Sigmoid colon (tissue), 7 donors: ENCODE measurements around the gene CDKAL1. TPM values are rescaled to one million over a fixed set of nuclear protein-coding genes. Genes with fewer than 3 reads are reported as not detected.
"Not testable (repeated sequence)": the region's sequence is repeated elsewhere in the genome, so short reads cannot be mapped to it uniquely, and the experiment has no call there.

Source experiments
- DNase-seq: peaks from one replicate; pipeline ENCODE4 v3.0.0-alpha.2; 2019
- H3K27ac ChIP-seq, 4 donors: fragments of 200-600 bp; sonication (generic); one replicate each; pipeline ENCODE4 v1.5.1; 2016 to 2019; ENCODE audit warnings: mild to moderate bottlenecking in 1 of 4
- H3K27me3 ChIP-seq, 3 donors: fragments of 200-600 bp; sonication (generic); one replicate each; pipeline ENCODE4 v1.5.1; 2019; ENCODE audit warnings: mild to moderate bottlenecking in 1 of 3
- H3K36me3 ChIP-seq, 4 donors: fragments of 200-600 bp; sonication (generic); one replicate each; pipeline ENCODE4 v1.5.1; 2016 to 2019
- H3K4me1 ChIP-seq, 4 donors: fragments of 200-600 bp; sonication (generic); one replicate each; pipeline ENCODE4 v1.5.1; 2017 to 2019
- H3K4me3 ChIP-seq, 4 donors: fragments of 200-600 bp; sonication (generic); one replicate each; pipeline ENCODE4 v1.5.1; 2017 to 2019; ENCODE audit warnings: mild to moderate bottlenecking in 2 of 4, moderate library complexity in 1 of 4
- H3K9me3 ChIP-seq, 4 donors: fragments of 200-600 bp in 3 of 4; sonication (generic) in 3 of 4; one replicate each; pipeline versions ENCODE4 v1.5.1 to v1.6.1; 2013 to 2019
- CTCF ChIP-seq, 4 experiments: fragments of 450-650 bp in 3 of 4; fragments of 200-600 bp in 1 of 4; IDR thresholded peaks; one replicate each; pipeline ENCODE4 v1.5.1; 2016 to 2019; ENCODE audit warnings: antibody characterized with exemption in 4 of 4, mild to moderate bottlenecking in 3 of 4, moderate library complexity in 2 of 4
- EP300 ChIP-seq, 4 donors: sonication (generic); formaldehyde crosslinking; IDR thresholded peaks; one replicate each; pipeline ENCODE4 v1.6.1; 2017; ENCODE audit warnings: antibody characterized with exemption in 4 of 4
- POLR2A ChIP-seq, 2 donors: fragments of 450-650 bp; IDR thresholded peaks; one replicate each; pipeline ENCODE4 v1.6.1; 2016; ENCODE audit warnings: antibody characterized with exemption in 2 of 2, mild to moderate bottlenecking in 2 of 2, moderate library complexity in 2 of 2
- POLR2AphosphoS5 ChIP-seq, 4 donors: sonication (generic); formaldehyde crosslinking; IDR thresholded peaks; one replicate each; pipeline ENCODE4 v1.6.1; 2017; ENCODE audit warnings: antibody characterized with exemption in 4 of 4
- WGBS, 2 donors: extraction: QIAGEN DNeasy Blood & Tissue Kit; methylation state at CpG; one replicate each; pipeline ENCODE4 v1.1.7; 2013; 5-methylcytosine and 5-hydroxymethylcytosine counted together
- intact Hi-C: fragments of 100-400 bp; cut with DNase I; formaldehyde crosslinking; loops from one replicate; pipeline ENCODE4 v1.15.1; 2023
- polyA plus RNA-seq, 3 donors: library from polyadenylated mRNA; stranded (reverse); fragments of 200-250 nt; gene quantifications; one replicate each; pipeline ENCODE4 v1.2.3, GENCODE V29; 2013
- total RNA-seq, 4 donors: library from RNA; depleted of rRNA; stranded (reverse); fragments of >200 nt; gene quantifications; one replicate each; pipeline ENCODE4 v1.1.0, GENCODE V29; 2016
- donor health status: healthy with polysubstance abuse.
- donor health status: Bipolar disorder and iron deficiency.
- donor health status: healthy.

CDKAL1 gene
- total and polyA plus RNA-seq, 7 donors: 2.8 to 14.7 (median 11.4) TPM

- Histone ChIP-seq H3K36me3 (no peaks in the 10 kb centered on the region), H3K4me3 (no peak overlapping the region), H3K27ac (no peak overlapping the region), H3K4me1 (no peaks in the 10 kb centered on the region), H3K27me3 (no peaks in the 10 kb centered on the region), H3K9me3 (peaks cover 0 to 9% (median 1%) of the 10 kb centered on the region in 4 donors)
- WGBS, 2 donors: 86 to 93% methylated on average over 5 of the region's 5 CpGs
- intact Hi-C loops: no loop called here
- no peak for DNase-seq
- no peak for TF ChIP-seq POLR2AphosphoS5 (IDR thresholded peaks at IDR 0.05)
- TF ChIP-seq EP300 (IDR thresholded peaks at IDR 0.05): no peak
- no peak for TF ChIP-seq CTCF (IDR thresholded peaks at IDR 0.05)
- no peak for TF ChIP-seq POLR2A (IDR thresholded peaks at IDR 0.05)
Observed at GRCh38 chr6:21241231-21242130, 707.2 kb downstream of the CDKAL1 start.

- H3K4me1 ChIP-seq: no peaks in the 10 kb centered on the region
- TF ChIP-seq EP300 (IDR thresholded peaks at IDR 0.05) (no peak), POLR2AphosphoS5 (IDR thresholded peaks at IDR 0.05) (no peak), POLR2A (IDR thresholded peaks at IDR 0.05) (no peak), CTCF (IDR thresholded peaks at IDR 0.05) (no peak)
- H3K9me3 ChIP-seq: no peaks in the 10 kb centered on the region
- intact Hi-C loops: no loop called here
- no peak overlapping the region for H3K27ac ChIP-seq
- no peak for DNase-seq
- H3K27me3 ChIP-seq: no peaks in the 10 kb centered on the region
- WGBS, 2 donors: 22 to 64% methylated on average over 3 of the region's 3 CpGs
- no peak overlapping the region for H3K4me3 ChIP-seq
- no peaks in the 10 kb centered on the region for H3K36me3 ChIP-seq
Observed at GRCh38 chr6:21244897-21245470, 710.7 kb downstream of the CDKAL1 start.

DNA sequence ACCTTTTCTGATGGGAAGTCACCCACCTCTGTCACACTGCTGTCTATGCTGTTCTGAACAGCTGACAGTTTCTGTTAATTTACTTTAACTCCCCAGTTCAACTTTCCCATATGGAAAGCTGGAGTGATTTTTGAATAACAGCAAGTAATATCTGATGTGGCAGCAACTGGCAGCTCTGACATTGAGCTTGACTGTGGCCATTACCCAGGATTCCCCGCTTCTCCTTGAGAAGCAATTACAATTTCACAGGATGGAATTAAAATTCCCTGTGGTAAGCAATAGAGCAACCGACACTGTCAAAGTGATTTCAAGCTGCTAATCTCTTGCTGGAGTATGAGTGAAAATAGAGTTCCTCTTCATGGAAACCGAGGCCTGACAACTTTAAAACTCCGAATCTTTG, 711.2 kb downstream of the CDKAL1 start:
- WGBS, 2 donors: 93% methylated on average over 4 of the region's 4 CpGs
- Histone ChIP-seq H3K4me1 (no peaks in the 10 kb centered on the region), H3K4me3 (no peak overlapping the region), H3K9me3 (no peaks in the 10 kb centered on the region), H3K27me3 (no peaks in the 10 kb centered on the region), H3K36me3 (no peaks in the 10 kb centered on the region), H3K27ac (no peak overlapping the region)
- no peak for DNase-seq
- TF ChIP-seq POLR2AphosphoS5 (IDR thresholded peaks at IDR 0.05): no peak
- no peak for TF ChIP-seq CTCF (IDR thresholded peaks at IDR 0.05)
- no peak for TF ChIP-seq EP300 (IDR thresholded peaks at IDR 0.05)
- intact Hi-C loops: no loop called here

GRCh38 chr6:21246075-21246474, 711.8 kb downstream of the CDKAL1 start:
- no peak for DNase-seq
- no peak overlapping the region for H3K4me3 ChIP-seq
- no peaks in the 10 kb centered on the region for H3K9me3 ChIP-seq
- WGBS, 2 donors: 88 to 91% methylated on average over 6 of the region's 6 CpGs
- H3K4me1 ChIP-seq: no peaks in the 10 kb centered on the region
- no peaks in the 10 kb centered on the region for H3K36me3 ChIP-seq
- intact Hi-C loops: no loop called here
- TF ChIP-seq EP300 (IDR thresholded peaks at IDR 0.05) (no peak), POLR2A (IDR thresholded peaks at IDR 0.05) (no peak), CTCF (IDR thresholded peaks at IDR 0.05) (no peak)
- H3K27me3 ChIP-seq: no peaks in the 10 kb centered on the region
- H3K27ac ChIP-seq: no peak overlapping the region

- H3K4me1 ChIP-seq, H3K9me3 ChIP-seq, H3K27ac ChIP-seq, H3K4me3 ChIP-seq, H3K27me3 ChIP-seq, intact Hi-C loops, H3K36me3 ChIP-seq, DNase-seq: not testable (repeated sequence)
Observed at GRCh38 chr6:21254460-21254859, 720.2 kb downstream of the CDKAL1 start.
